GM23338 (cell line): ENCODE results near the gene CGGBP1. TPM values are rescaled to one million over a fixed set of nuclear protein-coding genes. Genes with fewer than 3 reads are reported as not detected.

Source experiments
- ATAC-seq: fragments of 200-7000 bp; cut with Tn5 transposase; 3 replicates; pipeline ENCODE4 v1.9.1; 2020
- DNase-seq: peaks from one replicate; pipeline ENCODE4 v3.0.0-alpha.2; 2015; ENCODE audit warnings: low spot score
- H2AFZ ChIP-seq: fragments of 200-600 bp; sonication (generic); 2 replicates; pipeline ENCODE4 v1.8.0; 2016; ENCODE audit warnings: antibody characterized with exemption, mild to moderate bottlenecking, moderate library complexity
- H3F3A ChIP-seq: fragments of 200-600 bp; sonication (generic); replicated peaks from 2 replicates; pipeline ENCODE4 v1.8.0; 2017; ENCODE audit warnings: antibody characterized with exemption, mixed run types, low read depth
- H3K27ac ChIP-seq: fragments of 200-600 bp; sonication (generic); 2 replicates; pipeline ENCODE4 v1.6.1; 2016; ENCODE audit warnings: low read depth
- H3K27me3 ChIP-seq: fragments of 200-600 bp; sonication (generic); 2 replicates; pipeline ENCODE4 v1.8.0; 2016; ENCODE audit warnings: mild to moderate bottlenecking, mixed run types, moderate library complexity; ENCODE audit not compliant: insufficient read depth
- H3K36me3 ChIP-seq: fragments of 200-600 bp; sonication (generic); 2 replicates; pipeline ENCODE4 v1.8.0; 2016; ENCODE audit warnings: mild to moderate bottlenecking; ENCODE audit not compliant: insufficient read depth
- H3K4me1 ChIP-seq: fragments of 200-600 bp; sonication (generic); 2 replicates; pipeline ENCODE4 v1.8.0; 2016; ENCODE audit warnings: mild to moderate bottlenecking, moderate library complexity; ENCODE audit not compliant: insufficient read depth
- H3K4me2 ChIP-seq: fragments of 200-600 bp; sonication (generic); 2 replicates; pipeline ENCODE4 v1.7.1; 2017; ENCODE audit warnings: mixed run types
- H3K4me3 ChIP-seq: fragments of 200-600 bp; sonication (generic); 2 replicates; pipeline ENCODE4 v1.6.1; 2016; ENCODE audit warnings: mixed run types
- H3K79me2 ChIP-seq: fragments of 200-600 bp; sonication (generic); replicated peaks from 2 replicates; pipeline ENCODE4 v1.8.0; 2017; ENCODE audit warnings: mild to moderate bottlenecking; ENCODE audit not compliant: insufficient read depth
- H3K9me2 ChIP-seq: fragments of 200-600 bp; sonication (generic); 2 replicates; pipeline ENCODE4 v1.8.0; 2017; ENCODE audit not compliant: insufficient read depth
- H4K20me1 ChIP-seq: fragments of 200-600 bp; sonication (generic); replicated peaks from 2 replicates; pipeline ENCODE4 v1.8.0; 2017; ENCODE audit warnings: mild to moderate bottlenecking; ENCODE audit not compliant: insufficient read depth
- H3K27ac Mint-ChIP-seq: 2 replicates; pipeline ENCODE4 v1.8.0; 2020; ENCODE audit warnings: inconsistent platforms, mild to moderate bottlenecking, moderate library complexity, mixed read lengths
- H3K27me3 Mint-ChIP-seq: 3 replicates; pipeline ENCODE4 v1.8.0; 2022; ENCODE audit warnings: low read depth, mild to moderate bottlenecking, moderate library complexity, mixed read lengths, inconsistent platforms; ENCODE audit not compliant: insufficient read depth, poor library complexity
- H3K36me3 Mint-ChIP-seq: 3 replicates; pipeline ENCODE4 v1.8.0; 2021; ENCODE audit warnings: low read depth, mild to moderate bottlenecking, inconsistent platforms, moderate library complexity, mixed read lengths
- H3K4me1 Mint-ChIP-seq: 3 replicates; pipeline ENCODE4 v1.8.0; 2020; ENCODE audit warnings: mild to moderate bottlenecking, inconsistent platforms, mixed read lengths
- H3K4me3 Mint-ChIP-seq: 3 replicates; pipeline ENCODE4 v1.8.0; 2021; ENCODE audit warnings: moderate library complexity, mild to moderate bottlenecking, inconsistent platforms, mixed read lengths
- H3K9me3 Mint-ChIP-seq: 3 replicates; pipeline ENCODE4 v1.8.0; 2020; ENCODE audit warnings: moderate library complexity, mild to moderate bottlenecking, inconsistent platforms, mixed read lengths
- EZH2 ChIP-seq: fragments of 200-600 bp; sonication (generic); IDR thresholded peaks from one replicate; pipeline ENCODE4 v1.8.0; 2017; ENCODE audit warnings: antibody characterized with exemption, mild to moderate bottlenecking, low read depth; ENCODE audit not compliant: unreplicated experiment
- JUNB ChIP-seq: IDR thresholded peaks from one replicate; pipeline ENCODE4 v1.6.1; 2016; ENCODE audit warnings: antibody characterized with exemption; ENCODE audit not compliant: unreplicated experiment
- STAT1 ChIP-seq: IDR thresholded peaks from one replicate; pipeline ENCODE4 v1.6.1; 2016; ENCODE audit warnings: antibody characterized with exemption; ENCODE audit not compliant: unreplicated experiment
- ZNF114 ChIP-seq: fragments of 250-450 bp; sonication (Bioruptor Pico); IDR thresholded peaks from 2 replicates; pipeline ENCODE4 v1.5.0; 2020; ENCODE audit warnings: mild to moderate bottlenecking, moderate library complexity
- polyA plus RNA-seq: library from polyadenylated mRNA; unstranded; fragments of >200 nt; fragmentation: Nextera tagmentation; extraction: Ambion mirVana; gene quantifications from 2 replicates; pipeline ENCODE4 v1.2.1, GENCODE V29; 2016
- total RNA-seq: library from RNA; depleted of rRNA; stranded (reverse); fragments of >200 nt; shearing (Covaris generic); gene quantifications from 2 replicates; pipeline ENCODE4 v1.2.3, GENCODE V29; 2014
- TF ChIP-seq, protein P1 (sequence below): IDR thresholded peaks from one replicate; pipeline ENCODE4 v1.6.1; 2018; ENCODE audit warnings: antibody characterized with exemption; ENCODE audit not compliant: unreplicated experiment
- TF ChIP-seq, protein P2 (sequence below): IDR thresholded peaks from 2 replicates; pipeline ENCODE4 v1.6.1; 2016; ENCODE audit warnings: antibody characterized with exemption
- TF ChIP-seq, protein P3 (sequence below): fragments of 250-450 bp; sonication (Bioruptor Pico); IDR thresholded peaks from 2 replicates; pipeline ENCODE4 v1.5.0; 2020; ENCODE audit warnings: mild to moderate bottlenecking, moderate library complexity

Gene CGGBP1
- total and polyA plus RNA-seq, 2 experiments from 2014 or later, result 55.5 to 63.5 TPM

DNA sequence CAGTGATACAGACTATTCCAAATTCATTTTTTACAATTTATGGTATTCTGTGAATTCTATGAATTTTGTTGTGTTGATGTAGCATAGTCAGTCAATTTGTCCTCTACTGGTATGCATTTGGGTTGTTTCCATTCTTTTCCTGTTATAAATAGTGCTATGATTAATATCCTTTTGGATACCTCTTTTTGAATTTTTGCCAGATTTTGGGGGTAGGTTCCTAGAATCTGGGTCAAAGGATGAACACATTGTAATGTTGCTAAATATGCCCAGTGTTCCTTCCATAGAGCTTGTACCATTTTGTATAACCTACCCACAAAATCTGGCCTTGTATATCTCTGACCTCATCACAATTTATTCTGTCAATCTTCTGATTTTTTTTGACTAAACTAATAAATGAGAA is 46.5 kb upstream of the CGGBP1 start (continued):
- TF ChIP-seq, protein P1, sequence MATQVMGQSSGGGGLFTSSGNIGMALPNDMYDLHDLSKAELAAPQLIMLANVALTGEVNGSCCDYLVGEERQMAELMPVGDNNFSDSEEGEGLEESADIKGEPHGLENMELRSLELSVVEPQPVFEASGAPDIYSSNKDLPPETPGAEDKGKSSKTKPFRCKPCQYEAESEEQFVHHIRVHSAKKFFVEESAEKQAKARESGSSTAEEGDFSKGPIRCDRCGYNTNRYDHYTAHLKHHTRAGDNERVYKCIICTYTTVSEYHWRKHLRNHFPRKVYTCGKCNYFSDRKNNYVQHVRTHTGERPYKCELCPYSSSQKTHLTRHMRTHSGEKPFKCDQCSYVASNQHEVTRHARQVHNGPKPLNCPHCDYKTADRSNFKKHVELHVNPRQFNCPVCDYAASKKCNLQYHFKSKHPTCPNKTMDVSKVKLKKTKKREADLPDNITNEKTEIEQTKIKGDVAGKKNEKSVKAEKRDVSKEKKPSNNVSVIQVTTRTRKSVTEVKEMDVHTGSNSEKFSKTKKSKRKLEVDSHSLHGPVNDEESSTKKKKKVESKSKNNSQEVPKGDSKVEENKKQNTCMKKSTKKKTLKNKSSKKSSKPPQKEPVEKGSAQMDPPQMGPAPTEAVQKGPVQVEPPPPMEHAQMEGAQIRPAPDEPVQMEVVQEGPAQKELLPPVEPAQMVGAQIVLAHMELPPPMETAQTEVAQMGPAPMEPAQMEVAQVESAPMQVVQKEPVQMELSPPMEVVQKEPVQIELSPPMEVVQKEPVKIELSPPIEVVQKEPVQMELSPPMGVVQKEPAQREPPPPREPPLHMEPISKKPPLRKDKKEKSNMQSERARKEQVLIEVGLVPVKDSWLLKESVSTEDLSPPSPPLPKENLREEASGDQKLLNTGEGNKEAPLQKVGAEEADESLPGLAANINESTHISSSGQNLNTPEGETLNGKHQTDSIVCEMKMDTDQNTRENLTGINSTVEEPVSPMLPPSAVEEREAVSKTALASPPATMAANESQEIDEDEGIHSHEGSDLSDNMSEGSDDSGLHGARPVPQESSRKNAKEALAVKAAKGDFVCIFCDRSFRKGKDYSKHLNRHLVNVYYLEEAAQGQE, result no peak
- TF ChIP-seq, protein P2, sequence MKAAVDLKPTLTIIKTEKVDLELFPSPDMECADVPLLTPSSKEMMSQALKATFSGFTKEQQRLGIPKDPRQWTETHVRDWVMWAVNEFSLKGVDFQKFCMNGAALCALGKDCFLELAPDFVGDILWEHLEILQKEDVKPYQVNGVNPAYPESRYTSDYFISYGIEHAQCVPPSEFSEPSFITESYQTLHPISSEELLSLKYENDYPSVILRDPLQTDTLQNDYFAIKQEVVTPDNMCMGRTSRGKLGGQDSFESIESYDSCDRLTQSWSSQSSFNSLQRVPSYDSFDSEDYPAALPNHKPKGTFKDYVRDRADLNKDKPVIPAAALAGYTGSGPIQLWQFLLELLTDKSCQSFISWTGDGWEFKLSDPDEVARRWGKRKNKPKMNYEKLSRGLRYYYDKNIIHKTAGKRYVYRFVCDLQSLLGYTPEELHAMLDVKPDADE, result no peak
- TF ChIP-seq EZH2 (no peak), JUNB (no peak), STAT1 (no peak)

DNA sequence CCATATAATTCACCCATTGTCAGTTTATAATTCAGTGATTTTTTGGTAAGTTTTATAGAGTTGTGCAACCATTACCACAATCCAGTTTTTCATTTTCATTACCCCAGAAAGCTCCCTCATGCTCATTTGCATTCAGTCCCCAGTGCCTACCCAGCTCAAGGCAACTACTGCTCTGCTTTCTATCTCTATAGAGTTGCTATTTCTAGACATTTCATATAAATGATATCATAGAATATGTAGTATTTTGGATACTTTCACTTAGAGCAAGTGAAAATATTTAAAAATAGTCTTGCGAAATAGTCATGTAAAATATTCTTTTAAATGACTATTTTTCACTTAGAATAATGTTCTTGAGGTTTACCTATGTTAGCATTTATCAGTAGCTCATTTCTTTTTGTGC is 42.3 kb upstream of the CGGBP1 start:
- Mint-ChIP-seq H3K27me3 (no peaks in the 10 kb centered on the region), H3K4me3 (no peak overlapping the region), H3K27ac (no peak overlapping the region), H3K9me3 (peaks cover 4% of the 10 kb centered on the region; the same call in 1 of the 3 replicates), H3K4me1 (no peaks in the 10 kb centered on the region), H3K36me3 (peaks cover 22% of the 10 kb centered on the region; the same call in 2 of the 3 replicates)
- no peaks in the 10 kb centered on the region for H3K9me2 ChIP-seq
- no peak overlapping the region for H2AFZ ChIP-seq
- H3K4me2 ChIP-seq, result no peak overlapping the region
- H3K27ac ChIP-seq, result no peak overlapping the region
- no peak overlapping the region for H3K4me3 ChIP-seq
- peaks cover 13% of the 10 kb centered on the region for H3K79me2 ChIP-seq
- H4K20me1 ChIP-seq, result 0 out of 2 replicates have a peak, but pooled peaks cover 2% of the 10 kb centered on the region
- no peaks in the 10 kb centered on the region for H3K4me1 ChIP-seq
- ATAC-seq (no peak), DNase-seq (no peak)
- TF ChIP-seq, protein P3, sequence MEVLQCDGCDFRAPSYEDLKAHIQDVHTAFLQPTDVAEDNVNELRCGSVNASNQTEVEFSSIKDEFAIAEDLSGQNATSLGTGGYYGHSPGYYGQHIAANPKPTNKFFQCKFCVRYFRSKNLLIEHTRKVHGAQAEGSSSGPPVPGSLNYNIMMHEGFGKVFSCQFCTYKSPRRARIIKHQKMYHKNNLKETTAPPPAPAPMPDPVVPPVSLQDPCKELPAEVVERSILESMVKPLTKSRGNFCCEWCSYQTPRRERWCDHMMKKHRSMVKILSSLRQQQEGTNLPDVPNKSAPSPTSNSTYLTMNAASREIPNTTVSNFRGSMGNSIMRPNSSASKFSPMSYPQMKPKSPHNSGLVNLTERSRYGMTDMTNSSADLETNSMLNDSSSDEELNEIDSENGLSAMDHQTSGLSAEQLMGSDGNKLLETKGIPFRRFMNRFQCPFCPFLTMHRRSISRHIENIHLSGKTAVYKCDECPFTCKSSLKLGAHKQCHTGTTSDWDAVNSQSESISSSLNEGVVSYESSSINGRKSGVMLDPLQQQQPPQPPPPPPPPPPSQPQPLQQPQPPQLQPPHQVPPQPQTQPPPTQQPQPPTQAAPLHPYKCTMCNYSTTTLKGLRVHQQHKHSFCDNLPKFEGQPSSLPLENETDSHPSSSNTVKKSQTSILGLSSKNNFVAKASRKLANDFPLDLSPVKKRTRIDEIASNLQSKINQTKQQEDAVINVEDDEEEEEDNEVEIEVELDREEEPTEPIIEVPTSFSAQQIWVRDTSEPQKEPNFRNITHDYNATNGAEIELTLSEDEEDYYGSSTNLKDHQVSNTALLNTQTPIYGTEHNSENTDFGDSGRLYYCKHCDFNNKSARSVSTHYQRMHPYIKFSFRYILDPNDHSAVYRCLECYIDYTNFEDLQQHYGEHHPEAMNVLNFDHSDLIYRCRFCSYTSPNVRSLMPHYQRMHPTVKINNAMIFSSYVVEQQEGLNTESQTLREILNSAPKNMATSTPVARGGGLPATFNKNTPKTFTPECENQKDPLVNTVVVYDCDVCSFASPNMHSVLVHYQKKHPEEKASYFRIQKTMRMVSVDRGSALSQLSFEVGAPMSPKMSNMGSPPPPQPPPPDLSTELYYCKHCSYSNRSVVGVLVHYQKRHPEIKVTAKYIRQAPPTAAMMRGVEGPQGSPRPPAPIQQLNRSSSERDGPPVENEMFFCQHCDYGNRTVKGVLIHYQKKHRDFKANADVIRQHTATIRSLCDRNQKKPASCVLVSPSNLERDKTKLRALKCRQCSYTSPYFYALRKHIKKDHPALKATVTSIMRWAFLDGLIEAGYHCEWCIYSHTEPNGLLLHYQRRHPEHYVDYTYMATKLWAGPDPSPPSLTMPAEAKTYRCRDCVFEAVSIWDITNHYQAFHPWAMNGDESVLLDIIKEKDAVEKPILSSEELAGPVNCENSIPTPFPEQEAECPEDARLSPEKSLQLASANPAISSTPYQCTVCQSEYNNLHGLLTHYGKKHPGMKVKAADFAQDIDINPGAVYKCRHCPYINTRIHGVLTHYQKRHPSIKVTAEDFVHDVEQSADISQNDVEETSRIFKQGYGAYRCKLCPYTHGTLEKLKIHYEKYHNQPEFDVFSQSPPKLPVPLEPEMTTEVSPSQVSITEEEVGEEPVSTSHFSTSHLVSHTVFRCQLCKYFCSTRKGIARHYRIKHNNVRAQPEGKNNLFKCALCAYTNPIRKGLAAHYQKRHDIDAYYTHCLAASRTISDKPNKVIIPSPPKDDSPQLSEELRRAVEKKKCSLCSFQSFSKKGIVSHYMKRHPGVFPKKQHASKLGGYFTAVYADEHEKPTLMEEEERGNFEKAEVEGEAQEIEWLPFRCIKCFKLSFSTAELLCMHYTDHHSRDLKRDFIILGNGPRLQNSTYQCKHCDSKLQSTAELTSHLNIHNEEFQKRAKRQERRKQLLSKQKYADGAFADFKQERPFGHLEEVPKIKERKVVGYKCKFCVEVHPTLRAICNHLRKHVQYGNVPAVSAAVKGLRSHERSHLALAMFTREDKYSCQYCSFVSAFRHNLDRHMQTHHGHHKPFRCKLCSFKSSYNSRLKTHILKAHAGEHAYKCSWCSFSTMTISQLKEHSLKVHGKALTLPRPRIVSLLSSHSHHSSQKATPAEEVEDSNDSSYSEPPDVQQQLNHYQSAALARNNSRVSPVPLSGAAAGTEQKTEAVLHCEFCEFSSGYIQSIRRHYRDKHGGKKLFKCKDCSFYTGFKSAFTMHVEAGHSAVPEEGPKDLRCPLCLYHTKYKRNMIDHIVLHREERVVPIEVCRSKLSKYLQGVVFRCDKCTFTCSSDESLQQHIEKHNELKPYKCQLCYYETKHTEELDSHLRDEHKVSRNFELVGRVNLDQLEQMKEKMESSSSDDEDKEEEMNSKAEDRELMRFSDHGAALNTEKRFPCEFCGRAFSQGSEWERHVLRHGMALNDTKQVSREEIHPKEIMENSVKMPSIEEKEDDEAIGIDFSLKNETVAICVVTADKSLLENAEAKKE (CRISPR knock-in tag), result no peak
- TF ChIP-seq ZNF114 (CRISPR knock-in tag), result no peak
- no peaks in the 10 kb centered on the region for H3F3A ChIP-seq
- H3K36me3 ChIP-seq, result peaks cover 6% of the 10 kb centered on the region; the same call in 1 of the 2 replicates
- H3K27me3 ChIP-seq, result no peaks in the 10 kb centered on the region
